Choroid plexus epithelial cell (primary cell): Measurements from ENCODE around the gene NALCN.

Experiments
- DNase-seq: peaks from one replicate; pipeline ENCODE4 v3.0.0-alpha.2; 2010; ENCODE audit warnings: low read depth
- H3K4me3 ChIP-seq: 2 replicates; pipeline ENCODE4 v1.5.1; 2011; ENCODE audit warnings: low read depth, mild to moderate bottlenecking, control low read depth, low read length, moderate library complexity
- TF ChIP-seq, protein P1 (sequence below): conservative IDR thresholded peaks from 2 replicates; pipeline ENCODE4 v1.5.1; 2011; ENCODE audit warnings: low read depth, mild to moderate bottlenecking, control low read depth, inconsistent platforms, low read length, moderate library complexity

Gene NALCN

GRCh38 chr13:101018720-101019119, 397.6 kb downstream of the NALCN start:
- TF ChIP-seq, protein P1, sequence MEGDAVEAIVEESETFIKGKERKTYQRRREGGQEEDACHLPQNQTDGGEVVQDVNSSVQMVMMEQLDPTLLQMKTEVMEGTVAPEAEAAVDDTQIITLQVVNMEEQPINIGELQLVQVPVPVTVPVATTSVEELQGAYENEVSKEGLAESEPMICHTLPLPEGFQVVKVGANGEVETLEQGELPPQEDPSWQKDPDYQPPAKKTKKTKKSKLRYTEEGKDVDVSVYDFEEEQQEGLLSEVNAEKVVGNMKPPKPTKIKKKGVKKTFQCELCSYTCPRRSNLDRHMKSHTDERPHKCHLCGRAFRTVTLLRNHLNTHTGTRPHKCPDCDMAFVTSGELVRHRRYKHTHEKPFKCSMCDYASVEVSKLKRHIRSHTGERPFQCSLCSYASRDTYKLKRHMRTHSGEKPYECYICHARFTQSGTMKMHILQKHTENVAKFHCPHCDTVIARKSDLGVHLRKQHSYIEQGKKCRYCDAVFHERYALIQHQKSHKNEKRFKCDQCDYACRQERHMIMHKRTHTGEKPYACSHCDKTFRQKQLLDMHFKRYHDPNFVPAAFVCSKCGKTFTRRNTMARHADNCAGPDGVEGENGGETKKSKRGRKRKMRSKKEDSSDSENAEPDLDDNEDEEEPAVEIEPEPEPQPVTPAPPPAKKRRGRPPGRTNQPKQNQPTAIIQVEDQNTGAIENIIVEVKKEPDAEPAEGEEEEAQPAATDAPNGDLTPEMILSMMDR, result no peak
- peak; percentile 25 for DNase-seq
- H3K4me3 ChIP-seq, result no peak overlapping the region

- TF ChIP-seq, protein P1, result no peak
- DNase-seq, result no peak
- H3K4me3 ChIP-seq, result no peak overlapping the region
These were observed 399.0 kb downstream of the NALCN start for GRCh38 chr13:101017123-101017872.

GRCh38 chr13:101016475-101016874, 399.8 kb downstream of the NALCN start:
- TF ChIP-seq, protein P1, result no peak
- H3K4me3 ChIP-seq, result no peak overlapping the region
- DNase-seq, result no peak

GRCh38 chr13:101013245-101013644, 403.1 kb downstream of the NALCN start:
- DNase-seq, result no peak

GRCh38 chr13:101010100-101010499, 406.2 kb downstream of the NALCN start:
- DNase-seq, result no peak
- no peak overlapping the region for H3K4me3 ChIP-seq
- TF ChIP-seq, protein P1, result no peak

More at GRCh38 chr13:101013245-101013644, 403.1 kb downstream of the NALCN start:
- TF ChIP-seq, protein P1, result no peak
- H3K4me3 ChIP-seq, result no peak overlapping the region

DNA sequence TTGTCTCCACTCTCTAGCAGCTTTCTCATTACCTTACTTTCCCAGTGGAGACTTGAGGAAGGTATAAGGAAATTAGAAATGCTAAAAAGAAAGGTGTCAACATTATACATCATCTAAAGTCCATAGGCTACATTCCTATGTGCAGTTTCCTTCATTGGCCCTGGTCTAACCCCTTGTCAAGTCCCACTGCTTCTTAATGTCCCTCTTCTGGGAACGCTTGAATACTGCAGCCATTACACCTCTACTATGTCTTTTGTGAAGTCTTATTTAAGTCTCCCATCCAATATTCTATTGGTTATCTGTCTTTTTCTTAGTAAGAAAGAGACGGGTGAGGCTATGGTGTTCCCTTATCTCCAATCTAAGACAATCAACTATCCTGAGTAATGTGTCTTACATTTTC, 409.1 kb downstream of the NALCN start:
- H3K4me3 ChIP-seq, result no peak overlapping the region
- TF ChIP-seq, protein P1, result no peak
- no peak for DNase-seq
